ENCODE data around the gene HESX1.

The HESX1 gene

GRCh38 chr3:57169108-57169507 lies 30.7 kb downstream of the HESX1 start:
- DNase-seq (ENCODE audit: low read depth, low spot score): no peak
- no peak overlapping the region for H3K27ac ChIP-seq

GRCh38 chr3:57168151-57168550 lies 31.6 kb downstream of the HESX1 start:
- no peak for DNase-seq (ENCODE audit: low read depth, low spot score)
- H3K27ac ChIP-seq: no peak overlapping the region

GRCh38 chr3:57166660-57167059 lies 33.1 kb downstream of the HESX1 start:
- DNase-seq (ENCODE audit: low read depth, low spot score): no peak
- H3K27ac ChIP-seq: no peak overlapping the region

- no peak for DNase-seq (ENCODE audit: low read depth, low spot score)
- H3K27ac ChIP-seq: no peak overlapping the region
Observed at GRCh38 chr3:57165641-57166040, 34.1 kb downstream of the HESX1 start.

GRCh38 chr3:57164657-57165573 lies 34.9 kb downstream of the HESX1 start, which contains the start of gene IL17RD:
TSS of gene IL17RD (minus strand) at chr3:57165353. CDS start at chr3:57165286, 67 bp downstream.
- no peak for DNase-seq (ENCODE audit: low read depth, low spot score)
- H3K27ac ChIP-seq: no peak within 1 kb of the TSS

GRCh38 chr3:57164217-57164656 lies 35.5 kb downstream of the HESX1 start:
- H3K27ac ChIP-seq: no peak overlapping the region
- no peak for DNase-seq (ENCODE audit: low read depth, low spot score)

GRCh38 chr3:57163751-57164150 lies 36.0 kb downstream of the HESX1 start:
- H3K27ac ChIP-seq: no peak overlapping the region

GRCh38 chr3:57161915-57162314 lies 37.9 kb downstream of the HESX1 start:
- no peak for DNase-seq (ENCODE audit: low read depth, low spot score)
- H3K27ac ChIP-seq: no peak overlapping the region

More at GRCh38 chr3:57163751-57164150, 36.0 kb downstream of the HESX1 start:
- no peak for DNase-seq (ENCODE audit: low read depth, low spot score)

- DNase-seq (ENCODE audit: low read depth, low spot score): no peak
- H3K27ac ChIP-seq: no peak overlapping the region
Observed at GRCh38 chr3:57160765-57161538, 38.8 kb downstream of the HESX1 start.

- no peak overlapping the region for H3K27ac ChIP-seq
- no peak for DNase-seq (ENCODE audit: low read depth, low spot score)
Observed at GRCh38 chr3:57160076-57160764, 39.6 kb downstream of the HESX1 start.

GRCh38 chr3:57158813-57159738 lies 40.7 kb downstream of the HESX1 start:
- DNase-seq (ENCODE audit: low read depth, low spot score): no peak
- H3K27ac ChIP-seq: no peak overlapping the region

GRCh38 chr3:57158325-57158724 lies 41.5 kb downstream of the HESX1 start:
- H3K27ac ChIP-seq: no peak overlapping the region
- no peak for DNase-seq (ENCODE audit: low read depth, low spot score)

- DNase-seq (ENCODE audit: low read depth, low spot score): no peak
- no peak overlapping the region for H3K27ac ChIP-seq
Observed at GRCh38 chr3:57157545-57157944, 42.2 kb downstream of the HESX1 start.

GRCh38 chr3:57155310-57155643 lies 44.5 kb downstream of the HESX1 start:
- H3K27ac ChIP-seq: no peak overlapping the region
- DNase-seq (ENCODE audit: low read depth, low spot score): no peak

- no peak for DNase-seq (ENCODE audit: low read depth, low spot score)
- H3K27ac ChIP-seq: no peak overlapping the region
Observed at GRCh38 chr3:57154470-57155309, 45.1 kb downstream of the HESX1 start.

GRCh38 chr3:57152151-57153143 lies 47.3 kb downstream of the HESX1 start:
- no peak overlapping the region for H3K27ac ChIP-seq
- no peak for DNase-seq (ENCODE audit: low read depth, low spot score)

- no peak overlapping the region for H3K27ac ChIP-seq
Observed at GRCh38 chr3:57151749-57152148, 48.0 kb downstream of the HESX1 start.

More at GRCh38 chr3:57151749-57152148, 48.0 kb downstream of the HESX1 start:
- DNase-seq (ENCODE audit: low read depth, low spot score): no peak
